Measurements from ENCODE around the gene TMEM134. TPM values are rescaled to one million over a fixed set of nuclear protein-coding genes. Genes with fewer than 3 reads are reported as not detected.

The TMEM134 gene
- total and polyA plus RNA-seq, 10 of the 15 experiments (the other 5 are each of a cell fraction or from before 2014, with no cell fraction given): 1.6 to 93.8 (median 27.8) TPM

- peak; percentile 94 for ATAC-seq
- WGBS (ENCODE audit: insufficient coverage, insufficient replicate concordance, low lambda C conversion rate, missing lambda C conversion rate): 2% methylated on average over 47 of the region's 97 CpGs
- Histone ChIP-seq H3K4me1 (ENCODE audit: control insufficient read depth, insufficient read depth, low read length) (peaks cover 2% of the 10 kb centered on the region; the same call in 1 of the 2 replicates), H3K36me3 (ENCODE audit: control insufficient read depth in 2 of 2, insufficient read depth in 2 of 2, low read length in 1 of 2) (no peaks in the 10 kb centered on the region), H2AFZ (ENCODE audit: control insufficient read depth, low read depth, low read length) (peak overlapping the region; percentile 76), H3K4me3 (peak overlapping the region; percentile 71), H3K79me2 (ENCODE audit: control insufficient read depth, insufficient read depth, low read length) (no peaks in the 10 kb centered on the region), H3K27me3 (replicated peaks in 1 of 2; ENCODE audit: control insufficient read depth in 2 of 2, insufficient read depth in 2 of 2, low read length in 1 of 2) (peaks cover 0 to 3% of the 10 kb centered on the region in 2 experiments; a peak in 2 of 4 replicates), H4K20me1 (ENCODE audit: control insufficient read depth, insufficient read depth) (no peaks in the 10 kb centered on the region), H3K27ac (ENCODE audit: control insufficient read depth, insufficient read depth) (no peak overlapping the region; the same call in 1 of the 2 replicates), H3K9me3 (replicated peaks; ENCODE audit: control insufficient read depth, insufficient read depth, low read length) (no peaks in the 10 kb centered on the region), H3K9ac (ENCODE audit: control insufficient read depth, insufficient read depth, low read length) (peak overlapping the region; percentile 21; the same call in 1 of the 2 replicates), H3K4me2 (ENCODE audit: control insufficient read depth, insufficient read depth) (peak overlapping the region; percentile 91)
- RAD21 ChIA-PET (ENCODE audit: unreplicated experiment): interaction anchor here (0.9 to 2.4 kb wide), 6 partner anchors 15 to 67 kb away, joined by 3 to 8 read pairs (median 4); partner anchors contain the start of genes POLD4, PPP1CA and RAD9A
- peak; percentile 75 for FAIRE-seq
- POLR2A ChIA-PET: interaction anchor here (0.5 to 3.9 kb wide), 12 partner anchors 11 to 676 kb away, joined by 3 to 28 read pairs (median 5); partner anchors contain the start of genes PPP1CA, PTPRCAP and TBC1D10C
- BruUV-seq (replicated peaks): no TSS peak
- intact Hi-C loops (cut with micrococcal nuclease; ENCODE audit: unreplicated experiment): no loop called here
- SMC1A ChIA-PET (ENCODE audit: uncharacterized antibody, unreplicated experiment): interaction anchor here (0.6 to 1.5 kb wide), 7 partner anchors 8 to 69 kb away, joined by 3 to 7 read pairs (median 3); partner anchors contain the start of gene TBC1D10C
- CTCF ChIA-PET: interaction anchor here (1.1 to 1.5 kb wide), 2 partner anchors 14 to 16 kb away, joined by 4 to 5 read pairs; partner anchors contain the start of gene PTPRCAP
- in situ Hi-C loops (cut with MboI): no loop called here
- no peak for DNase-seq (ENCODE audit: low read depth, low spot score)
- TF ChIP-seq EP300 (IDR thresholded peaks at IDR 0.05; ENCODE audit: borderline replicate concordance in 1 of 2, control insufficient read depth in 1 of 2, low read depth in 2 of 2, low read length in 2 of 2) (no peak), LARP7 (IDR thresholded peaks at IDR 0.05) (peak; percentile 94), DPF2 (IDR thresholded peaks at IDR 0.05) (peak; percentile 90), NFIC (IDR thresholded peaks at IDR 0.05; ENCODE audit: low read depth, low read length) (no peak), TAF1 (IDR thresholded peaks at IDR 0.05; ENCODE audit: borderline replicate concordance, low read depth, low read length) (no peak), ETV6 (conservative IDR thresholded peaks at IDR 0.05 in 1 of 2, IDR thresholded peaks at IDR 0.05 in 1 of 2; ENCODE audit: borderline replicate concordance in 1 of 2, low read depth in 1 of 2) (no peak), BRCA1 (IDR thresholded peaks at IDR 0.05; ENCODE audit: low read depth, low read length) (no peak), RBBP5 (conservative IDR thresholded peaks at IDR 0.05) (no peak), ZBTB33 (IDR thresholded peaks at IDR 0.05) (no peak), ATF3 (IDR thresholded peaks at IDR 0.05; ENCODE audit: borderline replicate concordance, extremely low read depth, low read depth, low read length) (no peak), NKRF (conservative IDR thresholded peaks at IDR 0.05) (peak; percentile 88), CHD2 (IDR thresholded peaks at IDR 0.05; ENCODE audit: borderline replicate concordance, low read depth, low read length) (0 out of 2 replicates have a peak, but pooled peaks have one; percentile 7), GATAD2B (conservative IDR thresholded peaks at IDR 0.05; ENCODE audit: low read depth) (peak; percentile 91), CREB1 (IDR thresholded peaks at IDR 0.05; ENCODE audit: low read depth) (0 out of 2 replicates have a peak, but pooled peaks have one; percentile 36), GABPA (IDR thresholded peaks at IDR 0.05; ENCODE audit: low read depth) (no peak), IKZF1 (conservative IDR thresholded peaks at IDR 0.05) (peak; percentile 75), ZNF384 (IDR thresholded peaks at IDR 0.05; ENCODE audit: borderline replicate concordance, low read depth, low read length) (no peak), KLF5 (IDR thresholded peaks at IDR 0.05; ENCODE audit: partially characterized antibody) (no peak), CBX3 (IDR thresholded peaks at IDR 0.05; ENCODE audit: borderline replicate concordance, low read depth) (no peak)
Observed at GRCh38 chr11:67420646-67421429, 48.2 kb downstream of the TMEM134 start.

Data from GM12878 (cell line).